IPS-18c (cell line): ENCODE measurements around the gene CDK12.

Experiments
- H3K4me3 ChIP-seq: 2 replicates; pipeline ENCODE4 v1.7.0; 2013; ENCODE audit warnings: low read depth, mild to moderate bottlenecking, low read length, moderate library complexity; ENCODE audit not compliant: insufficient read depth
- H3K9me3 ChIP-seq: one replicate; pipeline ENCODE4 v1.6.1; 2013; ENCODE audit warnings: mild to moderate bottlenecking, low read length, moderate library complexity; ENCODE audit not compliant: control insufficient read depth, insufficient read depth

CDK12 gene

DNA sequence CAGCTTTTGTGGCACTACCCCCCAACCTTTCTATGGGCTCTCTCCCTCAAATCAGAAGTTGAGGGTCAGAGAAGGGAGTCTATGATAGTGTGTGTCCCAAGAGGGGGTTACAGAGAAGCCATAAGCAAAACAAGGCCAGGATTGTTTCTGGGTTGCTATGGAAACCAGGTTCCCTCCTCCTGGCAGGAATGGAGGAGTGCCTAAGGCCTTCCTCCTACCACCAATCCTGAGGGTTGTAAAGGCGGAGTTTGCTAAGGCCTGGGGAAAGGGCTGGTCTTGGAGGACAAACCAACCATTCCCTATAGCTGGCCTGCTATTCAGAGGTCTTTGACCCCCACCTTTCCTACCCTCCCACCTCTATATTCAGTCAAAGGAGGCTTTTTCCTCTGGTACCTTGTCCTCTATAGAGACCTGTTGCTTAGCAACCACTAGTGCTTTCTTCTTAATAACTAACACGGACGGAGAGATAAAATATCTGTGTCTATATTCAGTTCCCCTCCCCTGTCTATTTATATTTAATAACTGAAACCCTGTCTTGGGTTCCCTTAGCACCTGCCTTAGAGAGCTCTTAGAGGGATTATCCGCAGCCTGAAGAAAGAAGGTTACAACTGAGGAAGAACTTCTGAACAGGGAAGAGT lies 103.0 kb downstream of the CDK12 start:
- H3K4me3 ChIP-seq: 0 out of 2 replicates have a peak overlapping the region, but pooled peaks have one; percentile 15

GRCh38 chr17:39566094-39566850 lies 105.0 kb downstream of the CDK12 start:
- Histone ChIP-seq H3K4me3 (no peak overlapping the region), H3K9me3 (peaks cover 2% of the 10 kb centered on the region)

More for the DNA sequence above, 103.0 kb downstream of the CDK12 start:
- H3K9me3 ChIP-seq: peaks cover 2% of the 10 kb centered on the region

DNA sequence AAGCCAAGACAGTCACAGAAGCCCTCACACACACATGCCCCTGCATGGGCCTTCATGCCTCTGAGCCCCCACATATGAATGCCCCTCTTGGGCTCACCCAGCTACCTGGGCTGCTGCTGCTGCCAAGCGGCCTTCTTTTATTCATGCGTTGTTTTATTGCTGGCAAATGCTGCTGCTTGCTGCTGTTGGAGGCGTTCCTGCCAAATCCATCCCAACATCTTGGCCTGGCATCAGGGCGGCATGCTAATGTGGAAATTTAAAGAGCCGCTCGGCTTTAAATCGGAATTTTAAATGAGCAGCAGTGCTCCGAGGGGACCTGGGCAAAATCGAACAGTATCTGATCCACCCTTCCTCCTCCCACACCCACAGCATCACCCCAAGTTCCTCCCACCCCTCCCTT lies 107.4 kb downstream of the CDK12 start:
- Histone ChIP-seq H3K9me3 (peaks cover 2% of the 10 kb centered on the region), H3K4me3 (no peak overlapping the region)

DNA sequence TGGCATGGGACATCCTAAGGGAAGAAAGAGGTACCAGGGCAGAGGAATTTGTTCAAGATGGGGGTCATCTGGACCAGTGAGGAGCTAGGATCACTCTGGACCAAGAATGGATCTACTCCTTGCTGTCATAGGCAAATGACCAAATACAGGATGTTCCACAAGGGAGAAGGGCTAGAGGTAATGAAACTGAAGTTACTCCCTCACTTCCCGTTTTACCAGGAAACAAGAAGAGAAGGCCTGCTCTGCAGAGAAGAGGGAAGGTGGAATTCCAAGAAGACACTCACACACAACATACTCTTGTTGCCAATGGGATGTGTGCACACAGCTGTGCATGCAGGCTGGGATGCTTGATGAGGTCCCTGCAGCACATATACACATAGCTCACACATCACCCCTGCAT lies 107.8 kb downstream of the CDK12 start:
- no peak overlapping the region for H3K4me3 ChIP-seq
- no peaks in the 10 kb centered on the region for H3K9me3 ChIP-seq

DNA sequence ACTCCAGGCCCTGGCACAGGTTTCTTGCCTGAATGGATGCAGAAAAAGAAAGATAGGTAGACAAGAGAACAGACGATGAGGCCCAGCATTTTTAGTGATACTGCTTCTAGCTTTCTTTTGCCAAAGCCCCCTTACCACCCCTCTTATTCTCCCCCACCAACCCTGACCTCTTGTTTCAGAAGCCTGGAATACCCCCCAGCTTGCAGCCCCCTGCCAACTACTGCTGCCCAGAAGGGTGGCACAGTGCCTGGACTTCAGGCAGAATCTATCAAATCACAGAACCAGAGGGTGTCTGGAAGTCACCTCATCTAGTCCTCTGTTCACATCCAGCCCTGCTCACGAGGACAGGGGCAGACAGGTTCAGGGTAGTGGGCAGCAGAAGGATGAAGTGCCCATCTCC lies 110.8 kb downstream of the CDK12 start:
- no peak overlapping the region for H3K4me3 ChIP-seq
- no peaks in the 10 kb centered on the region for H3K9me3 ChIP-seq

DNA sequence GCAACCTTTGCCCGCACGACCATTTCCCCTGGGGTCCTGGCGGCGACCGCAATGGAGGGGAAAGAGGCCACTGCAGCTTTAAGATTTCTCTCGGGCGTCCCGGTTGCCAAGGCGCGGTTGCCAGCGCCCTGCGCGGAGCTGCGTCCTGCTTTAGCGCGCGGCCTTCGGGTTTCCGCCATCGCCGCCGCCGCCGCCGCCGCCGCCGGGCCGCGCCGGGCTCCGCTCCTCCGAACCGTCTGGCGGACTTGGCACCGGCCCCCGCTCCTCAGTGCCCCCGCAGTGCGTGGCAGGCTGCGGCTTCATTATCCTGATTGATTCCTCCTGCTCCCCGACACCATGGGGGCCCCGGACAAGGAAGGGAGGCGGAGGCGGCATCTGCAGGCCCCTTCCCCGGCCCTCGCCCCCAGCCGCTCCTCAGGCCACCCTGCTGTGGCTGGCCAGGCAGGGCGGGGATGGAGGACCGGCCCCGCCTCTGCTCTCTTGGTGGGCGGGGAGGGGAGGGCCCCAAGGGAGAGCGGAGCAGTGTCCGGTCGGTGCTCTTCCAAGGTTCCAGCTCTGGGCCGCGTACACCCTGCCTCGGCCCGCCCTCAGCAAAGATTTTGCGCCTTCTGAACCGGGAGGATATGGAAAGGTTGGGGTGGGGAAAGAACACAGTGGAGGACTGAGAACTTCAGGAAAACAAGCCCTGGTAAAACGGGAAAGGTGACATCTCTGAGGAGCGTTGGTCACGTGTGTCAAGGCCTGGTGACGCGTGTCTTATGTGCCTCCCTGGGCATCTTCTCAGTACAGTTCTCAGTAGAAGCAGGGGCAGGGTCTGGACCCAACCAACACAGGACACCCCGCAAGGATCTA lies 112.4 kb downstream of the CDK12 start:
- H3K9me3 ChIP-seq: no peaks in the 10 kb centered on the region
- peak overlapping the region; percentile 74 for H3K4me3 ChIP-seq

DNA sequence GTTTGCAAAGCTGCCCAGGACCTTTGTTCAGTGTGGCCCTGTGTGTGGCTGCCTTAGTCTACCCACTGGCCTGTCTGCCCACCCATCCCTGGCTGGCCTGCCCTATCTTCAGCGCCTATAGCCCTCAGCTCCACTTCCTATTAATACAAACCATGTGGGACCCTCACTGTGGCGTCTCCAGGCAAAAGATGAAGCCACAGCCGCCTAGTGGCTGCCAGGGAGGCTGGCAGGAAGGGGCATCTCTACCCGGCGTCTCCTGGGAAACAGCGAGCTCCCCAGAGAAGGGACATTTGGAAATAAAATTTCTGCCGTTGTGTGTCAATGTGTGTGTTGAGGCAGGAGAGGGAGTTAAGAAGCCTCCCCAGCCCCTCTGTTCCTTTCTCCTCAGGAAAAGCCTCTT lies 114.9 kb downstream of the CDK12 start:
- no peaks in the 10 kb centered on the region for H3K9me3 ChIP-seq
- H3K4me3 ChIP-seq: no peak overlapping the region

GRCh38 chr17:39578272-39578671 lies 117.0 kb downstream of the CDK12 start:
- H3K9me3 ChIP-seq: no peaks in the 10 kb centered on the region
- H3K4me3 ChIP-seq: no peak overlapping the region

GRCh38 chr17:39579318-39580081 lies 118.2 kb downstream of the CDK12 start:
- no peak overlapping the region; the same call in 1 of the 2 replicates for H3K4me3 ChIP-seq
- no peaks in the 10 kb centered on the region for H3K9me3 ChIP-seq

DNA sequence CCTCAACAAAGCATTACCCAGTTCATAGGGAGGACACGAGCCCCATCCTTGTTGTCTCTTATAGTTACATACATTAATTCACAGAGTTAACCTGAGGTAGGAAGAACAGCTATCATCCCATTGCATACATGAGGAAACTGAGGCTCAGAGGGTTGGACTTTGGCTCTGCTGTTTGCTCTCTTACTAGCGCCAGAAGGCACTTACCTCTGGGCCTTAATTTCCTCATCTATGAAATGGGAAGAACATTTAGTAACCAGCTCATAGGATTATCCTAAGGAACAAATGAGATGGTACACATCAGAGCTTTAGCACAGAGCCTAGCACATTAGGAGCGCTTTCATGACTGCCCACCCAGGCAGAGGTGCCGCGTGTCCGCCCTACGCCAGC lies 118.8 kb downstream of the CDK12 start:
- Histone ChIP-seq H3K4me3 (no peak overlapping the region; the same call in 1 of the 2 replicates), H3K9me3 (no peaks in the 10 kb centered on the region)

GRCh38 chr17:39581071-39581758 lies 119.9 kb downstream of the CDK12 start:
- no peaks in the 10 kb centered on the region for H3K9me3 ChIP-seq
- H3K4me3 ChIP-seq: no peak overlapping the region

DNA sequence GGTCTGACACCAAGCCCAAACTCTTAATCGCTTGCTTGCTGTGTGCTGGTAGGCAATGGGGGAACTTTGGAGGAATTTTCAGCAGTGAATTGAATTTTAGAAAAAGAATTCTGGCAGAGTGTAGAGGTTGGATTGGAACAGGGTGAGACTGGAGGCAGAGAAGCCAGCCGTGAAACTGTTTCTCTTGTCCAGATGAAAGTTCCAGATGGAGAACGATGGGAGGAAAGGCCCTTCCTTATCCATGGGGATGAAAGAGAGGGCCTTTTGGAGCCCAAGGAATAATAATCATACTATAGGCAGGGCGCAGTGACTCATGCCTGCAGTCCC lies 120.4 kb downstream of the CDK12 start:
- Histone ChIP-seq H3K9me3 (no peaks in the 10 kb centered on the region), H3K4me3 (no peak overlapping the region)

- Histone ChIP-seq H3K4me3 (no peak overlapping the region), H3K9me3 (no peaks in the 10 kb centered on the region)
These were observed 121.4 kb downstream of the CDK12 start for GRCh38 chr17:39582658-39583057.
